DMS114 treated with DMSO at 0.1 percent for 48 hours (cell line): ENCODE measurements around the gene MON2.
"Not testable (repeated sequence)": the region's sequence is repeated elsewhere in the genome, so short reads cannot be mapped to it uniquely, and the experiment has no call there.

Source experiments
- DNase-seq: peaks from one replicate; lab custom pipeline; 2025; ENCODE audit not compliant: unreplicated experiment; lab: John Stamatoyannopoulos, UW

Gene MON2, protein sequence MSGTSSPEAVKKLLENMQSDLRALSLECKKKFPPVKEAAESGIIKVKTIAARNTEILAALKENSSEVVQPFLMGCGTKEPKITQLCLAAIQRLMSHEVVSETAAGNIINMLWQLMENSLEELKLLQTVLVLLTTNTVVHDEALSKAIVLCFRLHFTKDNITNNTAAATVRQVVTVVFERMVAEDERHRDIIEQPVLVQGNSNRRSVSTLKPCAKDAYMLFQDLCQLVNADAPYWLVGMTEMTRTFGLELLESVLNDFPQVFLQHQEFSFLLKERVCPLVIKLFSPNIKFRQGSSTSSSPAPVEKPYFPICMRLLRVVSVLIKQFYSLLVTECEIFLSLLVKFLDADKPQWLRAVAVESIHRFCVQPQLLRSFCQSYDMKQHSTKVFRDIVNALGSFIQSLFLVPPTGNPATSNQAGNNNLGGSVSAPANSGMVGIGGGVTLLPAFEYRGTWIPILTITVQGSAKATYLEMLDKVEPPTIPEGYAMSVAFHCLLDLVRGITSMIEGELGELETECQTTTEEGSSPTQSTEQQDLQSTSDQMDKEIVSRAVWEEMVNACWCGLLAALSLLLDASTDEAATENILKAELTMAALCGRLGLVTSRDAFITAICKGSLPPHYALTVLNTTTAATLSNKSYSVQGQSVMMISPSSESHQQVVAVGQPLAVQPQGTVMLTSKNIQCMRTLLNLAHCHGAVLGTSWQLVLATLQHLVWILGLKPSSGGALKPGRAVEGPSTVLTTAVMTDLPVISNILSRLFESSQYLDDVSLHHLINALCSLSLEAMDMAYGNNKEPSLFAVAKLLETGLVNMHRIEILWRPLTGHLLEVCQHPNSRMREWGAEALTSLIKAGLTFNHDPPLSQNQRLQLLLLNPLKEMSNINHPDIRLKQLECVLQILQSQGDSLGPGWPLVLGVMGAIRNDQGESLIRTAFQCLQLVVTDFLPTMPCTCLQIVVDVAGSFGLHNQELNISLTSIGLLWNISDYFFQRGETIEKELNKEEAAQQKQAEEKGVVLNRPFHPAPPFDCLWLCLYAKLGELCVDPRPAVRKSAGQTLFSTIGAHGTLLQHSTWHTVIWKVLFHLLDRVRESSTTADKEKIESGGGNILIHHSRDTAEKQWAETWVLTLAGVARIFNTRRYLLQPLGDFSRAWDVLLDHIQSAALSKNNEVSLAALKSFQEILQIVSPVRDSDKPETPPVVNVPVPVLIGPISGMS (N-terminal part only)

DNA sequence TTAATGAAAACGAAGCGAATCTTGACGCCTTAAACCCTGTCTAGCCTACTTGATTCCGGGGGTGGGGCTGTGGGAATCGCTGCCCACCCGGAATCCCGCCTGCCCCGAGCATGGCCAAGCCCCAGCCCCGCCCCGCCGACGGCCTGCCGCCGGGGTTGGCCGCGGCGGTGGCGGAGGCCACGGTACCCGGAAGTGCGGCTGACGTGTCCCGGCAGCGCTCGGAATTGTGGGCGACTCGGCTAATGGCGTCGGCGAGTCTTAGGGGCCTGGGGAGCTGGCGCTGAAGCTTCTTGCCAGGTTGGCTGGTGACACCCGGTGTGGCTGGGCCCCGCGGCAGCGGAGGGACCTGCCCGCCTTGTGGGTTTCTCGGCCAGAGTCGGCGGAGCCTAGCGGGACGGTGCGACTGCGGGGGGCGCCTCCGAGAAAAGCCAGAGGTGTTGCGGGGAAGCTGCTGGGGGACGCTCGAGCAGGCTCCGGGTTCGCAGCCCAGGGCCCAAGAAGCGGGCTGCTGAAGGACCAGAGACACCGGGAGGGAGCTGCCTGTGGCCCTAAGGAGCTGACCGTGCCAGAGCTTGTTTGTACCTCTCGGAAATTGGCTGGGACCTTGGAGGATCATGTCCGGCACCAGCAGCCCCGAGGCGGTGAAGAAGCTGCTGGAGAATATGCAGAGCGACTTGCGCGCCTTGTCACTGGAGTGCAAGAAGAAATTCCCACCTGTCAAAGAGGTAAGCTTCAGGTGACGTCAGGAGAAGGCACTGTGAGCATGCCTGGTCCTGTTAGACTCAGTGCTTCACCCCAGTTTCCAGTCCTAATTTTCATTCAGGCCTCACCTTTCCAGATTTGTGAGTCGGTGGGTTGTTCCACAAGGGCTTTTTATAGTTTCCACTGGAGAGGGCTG is at the start of gene MON2:
Gene MON2, plus strand, starts transcription at position 233 of the 898 bp plus-strand sequence. Its CDS starts 382 bp downstream, at position 615.
- peak; percentile 74 for DNase-seq

DNA sequence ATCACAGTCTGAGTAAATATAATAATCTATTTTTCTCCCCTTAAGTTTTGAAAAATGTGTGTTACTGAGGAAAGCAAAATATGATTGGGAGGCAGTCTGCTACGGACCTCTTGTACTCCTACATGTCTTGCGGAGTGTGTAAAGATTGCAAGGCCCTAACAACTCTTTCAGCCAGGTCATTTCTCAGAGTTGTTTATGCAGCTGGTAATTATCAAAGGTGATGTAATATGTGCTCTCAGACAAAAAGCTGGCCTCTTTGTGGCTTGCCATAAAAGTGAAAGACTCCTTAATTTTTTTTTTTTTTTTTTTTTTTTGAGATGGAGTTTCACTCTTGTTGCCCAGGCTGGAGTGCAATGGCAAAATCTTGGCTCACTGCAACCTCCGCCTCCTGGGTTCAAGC is 40.5 kb upstream of the MON2 start:
- no peak for DNase-seq

DNA sequence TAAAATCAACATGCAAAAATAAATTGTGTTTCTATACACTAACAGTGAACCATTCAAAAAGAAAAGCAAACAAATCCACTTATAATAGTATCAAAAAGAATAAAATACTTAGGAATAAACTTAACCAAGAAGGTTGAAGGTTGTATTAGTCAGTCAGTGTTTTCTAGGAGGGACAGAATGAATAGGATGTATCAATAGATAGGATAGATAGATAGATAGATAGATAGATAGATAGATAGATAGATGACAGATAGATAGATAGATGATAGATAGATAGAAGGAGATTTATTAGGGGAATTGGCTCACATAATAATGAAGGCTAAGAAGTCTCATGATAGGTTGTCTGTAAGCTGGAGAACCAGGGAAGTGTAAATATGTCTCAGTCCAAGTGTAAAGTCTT is 37.2 kb upstream of the MON2 start:
- no peak for DNase-seq

DNA sequence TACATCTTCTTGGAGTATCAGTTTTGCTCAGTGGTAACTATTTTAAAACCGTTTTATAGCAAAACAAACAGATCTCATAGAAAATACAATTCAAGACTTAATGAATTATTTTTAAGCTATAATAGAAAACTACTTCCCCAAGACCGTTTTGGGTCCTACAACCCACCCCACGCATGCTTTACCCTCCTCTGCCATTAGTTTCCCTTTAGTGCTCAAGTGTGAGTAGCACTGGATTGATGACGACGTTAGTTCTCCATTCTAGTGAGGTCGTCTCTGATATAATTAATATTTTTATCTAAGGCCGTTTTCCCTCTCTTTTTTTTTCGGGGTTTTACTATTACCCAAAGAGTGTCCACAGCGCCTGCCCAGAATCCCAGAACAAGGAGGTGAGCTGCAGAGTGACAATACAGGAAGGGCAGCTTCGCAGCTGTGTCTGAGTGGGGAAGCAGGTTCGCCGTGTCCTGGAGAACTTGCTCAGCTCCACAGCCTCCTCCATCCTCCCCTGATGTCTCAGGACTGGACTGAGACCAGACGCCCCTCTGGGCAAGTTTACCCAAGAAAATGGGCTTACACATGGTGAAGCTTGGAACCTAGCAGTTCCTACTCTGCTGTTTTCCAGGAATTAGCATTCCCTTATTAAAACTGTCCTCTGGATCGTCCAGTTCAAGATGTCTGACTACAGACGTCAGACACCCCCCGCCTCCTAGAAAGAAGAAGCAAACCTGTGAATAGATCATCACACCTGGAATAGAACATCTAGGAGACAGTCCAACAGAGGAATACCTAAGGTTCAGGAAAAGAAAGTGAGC is 31.9 kb upstream of the MON2 start:
- no peak for DNase-seq

DNA sequence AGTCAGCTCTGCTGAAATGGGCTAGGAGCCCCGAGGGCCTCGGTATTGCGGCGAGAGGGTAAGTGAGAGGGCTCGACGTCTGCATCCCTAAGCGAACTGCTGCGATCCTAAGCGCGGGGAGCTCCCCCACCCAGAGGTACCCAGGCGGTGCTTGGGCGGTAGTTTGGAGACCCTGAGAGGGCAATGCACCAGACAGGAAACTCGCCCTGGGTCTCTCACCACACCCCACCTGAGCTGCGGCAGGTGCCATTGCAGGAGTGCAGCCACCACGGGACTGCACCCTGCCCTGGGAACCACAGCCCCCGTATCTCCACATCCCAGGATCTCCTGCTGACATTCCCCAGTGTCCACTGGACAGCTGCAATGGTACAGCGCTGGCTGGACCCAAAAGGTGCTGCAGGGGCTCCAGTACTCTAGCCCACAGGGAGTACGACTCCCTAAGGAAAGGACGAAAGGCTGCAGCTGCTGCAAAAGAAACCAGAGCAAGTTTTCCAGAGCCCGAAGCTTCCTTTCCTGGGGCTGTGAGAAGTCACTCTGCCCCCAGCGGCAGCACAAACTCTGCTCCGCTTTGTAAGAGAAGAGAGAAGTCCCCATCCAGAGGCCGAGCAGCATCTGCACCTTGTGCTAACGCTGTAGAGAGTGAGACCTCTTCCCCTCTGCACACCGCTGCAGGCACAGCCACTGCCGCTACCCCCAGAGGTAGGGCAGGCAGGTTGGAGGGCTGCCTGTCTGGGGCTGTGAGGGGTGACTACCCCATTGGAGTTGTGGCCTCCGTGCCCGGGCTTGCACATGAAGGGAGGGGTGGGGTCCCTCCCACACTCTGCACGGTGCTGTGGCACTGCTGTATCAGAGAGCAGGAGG is 31.1 kb upstream of the MON2 start:
- peak; percentile 68 for DNase-seq

DNA sequence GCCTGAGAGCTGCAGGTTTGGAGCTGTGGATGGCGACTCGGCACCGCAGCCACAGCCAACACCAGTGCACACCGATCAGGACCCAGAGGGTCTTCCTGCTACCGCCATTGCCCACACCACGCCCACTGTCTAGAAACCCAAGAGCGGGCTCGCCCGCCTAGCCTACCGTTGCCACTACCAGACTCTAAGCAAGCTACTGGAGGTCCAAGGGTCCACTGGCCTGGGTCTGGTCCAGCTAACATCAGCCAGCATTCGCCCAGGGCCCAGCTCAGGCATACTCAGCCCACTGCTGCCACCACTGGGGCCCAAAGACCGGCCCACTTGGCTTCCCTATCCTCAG is 30.5 kb upstream of the MON2 start:
- no peak for DNase-seq

DNA sequence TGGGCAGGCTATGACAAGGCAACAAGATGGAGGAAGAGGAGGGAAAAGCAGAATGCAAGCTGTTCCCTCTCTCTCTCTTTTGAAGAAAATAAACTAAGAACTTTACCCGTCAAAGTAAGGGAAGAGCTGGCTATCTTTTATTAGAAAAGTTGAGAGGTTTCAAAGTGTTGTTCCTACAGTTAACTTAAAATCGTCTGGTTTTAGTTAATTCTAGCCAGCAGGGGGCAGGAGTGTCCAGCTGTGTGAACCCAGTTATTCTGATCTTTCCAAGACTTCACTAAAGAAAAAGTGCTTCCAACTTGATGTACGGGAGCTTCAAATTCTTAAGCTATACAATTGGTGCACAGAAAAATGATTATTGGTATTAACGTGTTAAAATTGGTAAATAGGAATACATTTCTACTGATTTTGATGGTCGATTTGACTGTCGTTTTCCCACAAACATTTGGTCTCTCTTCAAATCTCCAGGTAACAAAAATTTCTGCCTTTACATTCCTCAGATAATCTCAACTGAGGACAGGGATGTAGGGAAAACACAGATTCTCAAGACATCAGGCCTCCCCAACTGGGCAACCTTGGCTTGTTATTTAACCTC is 28.4 kb upstream of the MON2 start:
- peak; percentile 33 for DNase-seq

DNA sequence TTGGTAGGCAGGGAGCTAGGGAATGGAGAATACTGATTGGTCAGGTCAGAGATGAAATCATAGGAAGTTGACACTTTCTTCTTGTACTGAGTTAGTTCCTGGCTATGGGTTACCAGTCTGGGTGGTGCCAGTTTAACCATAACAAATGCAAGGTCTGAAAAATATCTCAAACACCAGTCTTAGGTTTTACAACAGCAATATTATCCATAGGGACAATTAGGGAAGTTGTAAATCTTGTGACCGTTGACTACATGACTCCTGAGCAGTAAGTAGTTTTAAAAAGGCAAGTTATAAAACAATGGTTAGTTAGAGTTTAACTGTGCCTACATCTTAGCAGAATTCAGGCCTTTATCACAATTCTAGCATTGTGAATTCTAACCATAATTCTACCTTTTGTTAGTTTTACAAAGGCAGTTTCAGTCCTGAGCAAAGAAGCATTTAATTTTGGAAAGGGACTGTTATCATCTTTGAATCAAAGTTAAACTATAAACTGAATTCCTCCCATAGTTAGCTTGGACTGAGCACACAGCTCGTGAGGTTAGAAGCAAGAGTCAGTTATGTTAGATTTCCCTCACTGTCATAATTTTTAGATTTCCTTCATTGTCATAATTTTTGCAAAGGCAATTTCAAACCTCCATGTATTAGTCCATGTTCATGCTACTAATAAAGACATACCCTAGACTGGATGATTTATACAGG is 19.7 kb upstream of the MON2 start:
- no peak for DNase-seq

DNA sequence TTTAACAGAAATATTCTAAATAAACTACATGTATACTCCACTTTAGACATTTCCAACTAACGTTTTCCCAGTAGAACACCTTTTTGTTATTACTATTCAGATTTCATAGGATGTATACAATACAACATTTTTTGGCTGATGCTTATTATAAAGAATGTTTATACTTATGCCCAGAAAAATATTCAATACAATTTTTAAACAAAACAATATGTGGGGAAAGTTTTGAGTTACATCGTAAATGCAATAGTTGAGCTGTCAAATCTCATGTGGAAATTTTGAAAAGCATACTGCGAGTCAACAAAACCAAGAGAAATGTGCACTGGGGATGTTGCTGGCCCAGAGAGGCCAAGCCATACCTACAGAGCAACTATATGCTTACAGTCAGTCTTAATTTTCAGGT is 18.2 kb upstream of the MON2 start:
- DNase-seq: no peak

DNA sequence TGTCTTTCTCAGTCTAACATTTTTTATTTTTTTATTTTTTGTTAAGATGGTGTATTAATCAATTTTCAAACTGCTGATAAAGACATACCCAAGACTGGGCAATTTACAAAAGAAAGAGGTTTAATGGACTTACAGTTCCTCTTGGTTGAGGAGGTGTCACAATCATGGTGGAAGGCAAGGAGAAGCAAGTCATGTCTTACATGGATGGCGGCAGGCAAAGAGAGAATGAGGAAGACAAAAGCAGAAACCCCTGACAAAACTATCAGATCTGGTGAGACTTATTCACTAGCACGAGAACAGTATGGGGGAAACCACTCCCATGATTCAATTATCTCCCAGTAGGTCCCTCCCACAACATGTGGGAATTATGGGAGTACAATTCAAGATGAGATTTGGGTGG is 11.2 kb upstream of the MON2 start:
- not testable (repeated sequence) for DNase-seq

DNA sequence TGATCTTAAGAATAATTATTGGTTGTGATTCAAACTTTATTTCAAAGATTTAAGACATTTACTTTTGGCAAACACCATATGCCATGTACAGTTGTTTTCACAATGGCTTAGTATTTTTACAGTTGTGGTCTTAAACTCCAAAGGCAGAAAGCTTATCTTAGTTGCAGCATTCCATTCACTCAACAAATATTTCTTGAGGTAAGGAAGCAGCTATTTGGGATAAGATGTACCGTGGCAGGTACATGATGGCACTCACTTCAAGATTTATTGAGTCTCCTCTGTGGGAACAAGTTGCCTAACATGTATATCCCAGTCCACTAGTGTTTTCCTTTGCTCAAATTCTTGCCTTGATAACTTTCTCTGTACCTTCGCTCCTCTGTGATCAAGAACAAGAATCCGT is 8.0 kb upstream of the MON2 start:
- DNase-seq: no peak

DNA sequence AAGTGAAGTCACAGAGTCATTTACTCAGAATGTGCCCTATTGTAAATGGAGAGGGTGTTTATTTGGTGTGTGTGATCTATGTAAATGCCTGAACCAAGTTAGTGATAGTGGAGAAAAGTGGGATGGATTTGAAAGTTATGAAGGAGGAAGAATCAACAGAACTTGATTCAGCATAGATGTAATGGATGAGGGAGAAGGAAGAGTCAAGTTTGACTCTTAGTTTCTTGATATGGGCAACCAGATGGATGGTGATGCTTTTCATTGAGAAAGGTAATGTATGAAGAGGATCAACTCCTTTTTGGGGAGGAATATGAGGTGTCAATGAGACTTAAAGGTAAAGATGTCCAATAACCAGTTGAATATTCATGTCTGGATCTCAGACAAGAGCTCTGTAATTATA is 6.7 kb upstream of the MON2 start:
- DNase-seq: no peak

DNA sequence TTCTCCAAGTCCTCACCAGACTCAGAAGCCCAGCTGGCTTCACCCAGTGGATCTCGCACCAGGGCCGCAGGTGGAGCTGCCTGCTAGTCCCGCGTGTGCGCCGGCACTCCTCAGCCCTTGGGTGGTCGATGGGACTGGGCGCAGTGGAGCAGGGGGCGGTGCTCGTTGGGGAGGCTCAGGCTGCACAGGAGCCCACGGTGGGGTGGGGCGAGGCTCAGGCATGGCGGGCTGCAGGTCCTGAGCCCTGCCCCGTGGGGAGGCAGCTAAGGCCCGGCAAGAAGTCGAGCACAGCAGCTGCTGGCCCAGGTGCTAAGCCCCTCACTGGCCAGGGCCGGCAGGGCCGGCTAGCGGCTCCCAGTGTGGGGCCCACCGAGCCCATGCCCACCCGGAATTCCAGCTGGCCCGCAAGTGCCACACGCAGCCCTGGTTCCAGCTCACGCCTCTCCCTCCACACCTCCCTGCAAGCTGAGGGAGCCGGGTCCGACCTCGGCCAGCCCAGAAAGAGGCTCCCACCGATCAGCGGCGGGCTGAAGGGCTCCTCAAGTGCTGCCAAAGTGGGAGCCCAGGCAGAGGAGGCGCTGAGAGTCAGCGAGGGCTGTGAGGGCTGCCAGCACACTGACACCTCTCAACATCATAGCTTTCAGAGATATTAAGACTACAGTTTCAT is 5.3 kb upstream of the MON2 start:
- not testable (repeated sequence) for DNase-seq

DNA sequence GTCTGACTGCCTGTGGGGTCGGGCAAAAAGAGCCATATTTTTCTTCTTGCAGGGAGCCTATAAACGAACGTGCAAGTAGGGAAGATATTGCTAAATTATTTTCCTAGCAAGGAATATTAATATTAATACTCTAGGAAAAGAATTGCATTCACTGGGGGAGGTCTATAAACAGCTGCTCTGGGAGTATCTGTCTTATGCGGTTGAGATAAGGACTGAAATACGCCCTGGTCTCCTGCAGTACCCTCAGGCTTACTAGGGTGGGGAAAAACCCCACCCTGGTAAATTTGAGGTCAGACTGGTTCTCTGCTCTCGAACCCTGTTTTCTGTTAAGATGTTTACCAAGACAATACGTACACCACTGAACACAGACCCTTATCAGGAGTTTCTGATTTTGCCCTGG is 3.4 kb upstream of the MON2 start:
- not testable (repeated sequence) for DNase-seq

DNA sequence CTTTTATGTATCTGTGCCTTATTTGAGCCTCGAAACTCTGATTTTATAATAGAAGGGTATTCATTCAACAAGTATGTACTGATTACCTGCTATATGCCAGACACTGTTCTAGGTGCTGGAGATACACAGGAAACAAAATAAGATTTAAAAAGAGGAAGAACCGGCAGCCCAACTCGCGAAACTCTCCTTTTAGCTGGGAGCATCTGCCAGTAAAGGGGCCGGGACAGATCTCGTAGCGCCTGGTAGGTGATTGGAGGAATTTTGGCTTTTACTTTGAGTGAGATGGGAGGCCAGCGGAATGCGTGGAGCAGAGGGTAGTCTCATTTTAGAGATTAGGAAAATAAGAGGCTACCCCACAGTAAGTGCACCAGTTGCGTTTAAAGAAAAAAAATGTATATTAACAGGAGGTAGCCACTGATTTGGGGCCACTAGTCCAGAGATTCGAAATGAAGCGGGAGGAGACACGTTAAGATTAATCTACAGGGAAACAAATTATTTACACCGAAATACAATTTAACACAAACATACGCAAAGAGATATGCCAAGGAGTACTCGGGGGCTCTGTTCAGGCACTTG is 520 bp upstream of the MON2 start:
- peak; percentile 28 for DNase-seq

DNA sequence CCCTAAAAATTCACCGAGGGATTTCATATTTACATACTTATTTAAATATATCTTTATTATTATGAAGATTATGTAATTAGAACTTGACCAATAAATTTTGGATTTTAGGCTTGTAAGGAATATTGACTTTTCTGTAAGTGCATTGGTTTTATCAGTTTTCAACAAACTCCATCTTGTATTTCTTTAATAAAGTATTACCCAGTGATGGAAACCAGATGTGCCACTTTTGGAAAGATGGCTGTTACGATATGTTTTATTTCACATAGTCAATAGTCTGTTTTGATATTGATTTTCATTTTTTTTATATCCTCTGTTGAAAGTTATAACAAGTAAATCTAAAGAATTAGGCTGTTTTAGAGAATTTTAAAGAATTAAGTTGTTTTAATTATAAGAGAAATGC is 1.8 kb downstream of the MON2 start:
- DNase-seq: no peak

DNA sequence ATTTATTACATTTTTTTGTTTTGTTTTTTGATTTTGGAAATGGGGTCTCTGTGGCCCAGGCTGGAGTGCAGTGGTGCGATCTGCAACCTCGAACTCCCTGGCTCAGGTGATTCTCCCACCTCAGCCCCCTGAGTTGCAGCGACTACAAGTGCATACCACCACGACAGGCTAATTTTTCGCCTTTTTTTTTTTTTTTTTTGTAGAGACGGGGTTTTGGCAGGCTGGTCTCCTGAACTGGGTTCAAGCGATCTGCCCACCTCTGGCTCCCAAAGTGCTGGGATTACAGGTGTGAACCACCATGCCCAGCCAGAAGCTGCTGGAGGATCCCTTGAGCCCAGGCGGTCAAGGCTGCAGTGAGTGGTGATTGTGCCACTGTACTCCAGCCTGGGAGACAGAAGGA is 2.3 kb downstream of the MON2 start:
- no peak for DNase-seq
